HUES6 (cell line): ENCODE measurements around the gene MLYCD.

ENCODE experiments used
- H3K27ac ChIP-seq: 2 replicates; pipeline ENCODE4 v1.7.0; 2013; ENCODE audit warnings: low read depth, mild to moderate bottlenecking, low read length, inconsistent platforms
- H3K27me3 ChIP-seq: 2 replicates; pipeline ENCODE4 v1.6.1; 2013; ENCODE audit warnings: low read length; ENCODE audit not compliant: control insufficient read depth, insufficient read depth
- H3K36me3 ChIP-seq: 2 replicates; pipeline ENCODE4 v1.6.1; 2013; ENCODE audit warnings: low read length; ENCODE audit not compliant: control insufficient read depth, insufficient read depth
- H3K4me1 ChIP-seq: 2 replicates; pipeline ENCODE4 v1.6.1; 2013; ENCODE audit warnings: low read length; ENCODE audit not compliant: control insufficient read depth, insufficient read depth
- H3K4me3 ChIP-seq: 2 replicates; pipeline ENCODE4 v1.5.1; 2013; ENCODE audit warnings: low read depth, low read length
- H3K9ac ChIP-seq: one replicate; pipeline ENCODE4 v1.6.1; 2013; ENCODE audit warnings: mild to moderate bottlenecking, low read length
- H3K9me3 ChIP-seq: 2 replicates; pipeline ENCODE4 v1.6.1; 2013; ENCODE audit warnings: low read depth, low read length; ENCODE audit not compliant: control insufficient read depth, insufficient read depth

Gene MLYCD

GRCh38 chr16:83913245-83913633 is 14.3 kb downstream of the MLYCD start:
- H3K36me3 ChIP-seq, result peaks cover 48% of the 10 kb centered on the region
- no peak overlapping the region for H3K27ac ChIP-seq
- H3K4me1 ChIP-seq, result peaks cover 9% of the 10 kb centered on the region; the same call in 1 of the 2 replicates
- H3K9me3 ChIP-seq, result no peaks in the 10 kb centered on the region
- no peaks in the 10 kb centered on the region for H3K27me3 ChIP-seq
- H3K9ac ChIP-seq, result no peak overlapping the region
- H3K4me3 ChIP-seq, result no peak overlapping the region

- peaks cover 9% of the 10 kb centered on the region; the same call in 1 of the 2 replicates for H3K4me1 ChIP-seq
- no peak overlapping the region for H3K4me3 ChIP-seq
- no peaks in the 10 kb centered on the region for H3K9me3 ChIP-seq
- no peak overlapping the region for H3K27ac ChIP-seq
- H3K9ac ChIP-seq, result no peak overlapping the region
- peaks cover 58% of the 10 kb centered on the region for H3K36me3 ChIP-seq
- H3K27me3 ChIP-seq, result no peaks in the 10 kb centered on the region
These were observed 15.3 kb downstream of the MLYCD start for GRCh38 chr16:83914091-83914710.

GRCh38 chr16:83915081-83915480 is 16.2 kb downstream of the MLYCD start:
- Histone ChIP-seq H3K27ac (no peak overlapping the region), H3K9ac (no peak overlapping the region), H3K4me1 (peaks cover 9% of the 10 kb centered on the region; the same call in 1 of the 2 replicates), H3K9me3 (no peaks in the 10 kb centered on the region; the same call in 1 of the 2 replicates), H3K36me3 (peaks cover 63% of the 10 kb centered on the region), H3K4me3 (no peak overlapping the region), H3K27me3 (no peaks in the 10 kb centered on the region)

GRCh38 chr16:83915491-83915890 is 16.6 kb downstream of the MLYCD start:
- Histone ChIP-seq H3K36me3 (peaks cover 63% of the 10 kb centered on the region), H3K4me1 (peaks cover 9% of the 10 kb centered on the region; the same call in 1 of the 2 replicates), H3K27ac (no peak overlapping the region), H3K9me3 (no peaks in the 10 kb centered on the region; the same call in 1 of the 2 replicates), H3K4me3 (no peak overlapping the region), H3K27me3 (no peaks in the 10 kb centered on the region), H3K9ac (no peak overlapping the region)

- H3K4me3 ChIP-seq, result no peak overlapping the region
- H3K27ac ChIP-seq, result no peak overlapping the region
- H3K36me3 ChIP-seq, result peaks cover 63% of the 10 kb centered on the region
- peaks cover 5% of the 10 kb centered on the region; the same call in 1 of the 2 replicates for H3K4me1 ChIP-seq
- H3K27me3 ChIP-seq, result no peaks in the 10 kb centered on the region
- no peaks in the 10 kb centered on the region; the same call in 1 of the 2 replicates for H3K9me3 ChIP-seq
- no peak overlapping the region for H3K9ac ChIP-seq
These were observed 18.5 kb downstream of the MLYCD start for GRCh38 chr16:83917152-83918120.

- H3K27ac ChIP-seq, result no peak overlapping the region
- no peaks in the 10 kb centered on the region for H3K4me1 ChIP-seq
- no peak overlapping the region for H3K9ac ChIP-seq
- H3K4me3 ChIP-seq, result no peak overlapping the region
- no peaks in the 10 kb centered on the region; the same call in 1 of the 2 replicates for H3K9me3 ChIP-seq
- no peaks in the 10 kb centered on the region for H3K27me3 ChIP-seq
- H3K36me3 ChIP-seq, result peaks cover 41% of the 10 kb centered on the region
These were observed 22.1 kb downstream of the MLYCD start for GRCh38 chr16:83920894-83921491.

- no peak overlapping the region for H3K27ac ChIP-seq
- no peak overlapping the region for H3K4me3 ChIP-seq
- H3K9ac ChIP-seq, result no peak overlapping the region
- no peaks in the 10 kb centered on the region; the same call in 1 of the 2 replicates for H3K9me3 ChIP-seq
- H3K4me1 ChIP-seq, result peaks cover 4% of the 10 kb centered on the region
- H3K27me3 ChIP-seq, result no peaks in the 10 kb centered on the region
- peaks cover 17% of the 10 kb centered on the region for H3K36me3 ChIP-seq
These were observed 24.9 kb downstream of the MLYCD start for GRCh38 chr16:83923581-83924365.

- Histone ChIP-seq H3K27ac (no peak overlapping the region), H3K9me3 (no peaks in the 10 kb centered on the region; the same call in 1 of the 2 replicates), H3K4me1 (peaks cover 4% of the 10 kb centered on the region), H3K4me3 (no peak overlapping the region), H3K9ac (no peak overlapping the region), H3K27me3 (no peaks in the 10 kb centered on the region), H3K36me3 (peaks cover 8% of the 10 kb centered on the region)
These were observed 25.8 kb downstream of the MLYCD start for GRCh38 chr16:83924686-83925085.

GRCh38 chr16:83925095-83925905 is 26.4 kb downstream of the MLYCD start:
- no peak overlapping the region for H3K27ac ChIP-seq
- H3K27me3 ChIP-seq, result no peaks in the 10 kb centered on the region
- no peak overlapping the region for H3K9ac ChIP-seq
- H3K9me3 ChIP-seq, result no peaks in the 10 kb centered on the region
- peaks cover 4% of the 10 kb centered on the region for H3K4me1 ChIP-seq
- no peak overlapping the region for H3K4me3 ChIP-seq
- peaks cover 5% of the 10 kb centered on the region for H3K36me3 ChIP-seq
